GM23338 (cell line): ENCODE measurements around the gene DACH1. TPM values are rescaled to one million over a fixed set of nuclear protein-coding genes. Genes with fewer than 3 reads are reported as not detected.

Source experiments
- ATAC-seq: fragments of 200-7000 bp; cut with Tn5 transposase; 3 replicates; pipeline ENCODE4 v1.9.1; 2020
- DNase-seq: peaks from one replicate; pipeline ENCODE4 v3.0.0-alpha.2; 2015; ENCODE audit warnings: low spot score
- H2AFZ ChIP-seq: fragments of 200-600 bp; sonication (generic); 2 replicates; pipeline ENCODE4 v1.8.0; 2016; ENCODE audit warnings: antibody characterized with exemption, mild to moderate bottlenecking, moderate library complexity
- H3F3A ChIP-seq: fragments of 200-600 bp; sonication (generic); replicated peaks from 2 replicates; pipeline ENCODE4 v1.8.0; 2017; ENCODE audit warnings: antibody characterized with exemption, mixed run types, low read depth
- H3K27ac ChIP-seq: fragments of 200-600 bp; sonication (generic); 2 replicates; pipeline ENCODE4 v1.6.1; 2016; ENCODE audit warnings: low read depth
- H3K27me3 ChIP-seq: fragments of 200-600 bp; sonication (generic); 2 replicates; pipeline ENCODE4 v1.8.0; 2016; ENCODE audit warnings: mild to moderate bottlenecking, mixed run types, moderate library complexity; ENCODE audit not compliant: insufficient read depth
- H3K36me3 ChIP-seq: fragments of 200-600 bp; sonication (generic); 2 replicates; pipeline ENCODE4 v1.8.0; 2016; ENCODE audit warnings: mild to moderate bottlenecking; ENCODE audit not compliant: insufficient read depth
- H3K4me1 ChIP-seq: fragments of 200-600 bp; sonication (generic); 2 replicates; pipeline ENCODE4 v1.8.0; 2016; ENCODE audit warnings: mild to moderate bottlenecking, moderate library complexity; ENCODE audit not compliant: insufficient read depth
- H3K4me2 ChIP-seq: fragments of 200-600 bp; sonication (generic); 2 replicates; pipeline ENCODE4 v1.7.1; 2017; ENCODE audit warnings: mixed run types
- H3K4me3 ChIP-seq: fragments of 200-600 bp; sonication (generic); 2 replicates; pipeline ENCODE4 v1.6.1; 2016; ENCODE audit warnings: mixed run types
- H3K79me2 ChIP-seq: fragments of 200-600 bp; sonication (generic); replicated peaks from 2 replicates; pipeline ENCODE4 v1.8.0; 2017; ENCODE audit warnings: mild to moderate bottlenecking; ENCODE audit not compliant: insufficient read depth
- H3K9me2 ChIP-seq: fragments of 200-600 bp; sonication (generic); 2 replicates; pipeline ENCODE4 v1.8.0; 2017; ENCODE audit not compliant: insufficient read depth
- H4K20me1 ChIP-seq: fragments of 200-600 bp; sonication (generic); replicated peaks from 2 replicates; pipeline ENCODE4 v1.8.0; 2017; ENCODE audit warnings: mild to moderate bottlenecking; ENCODE audit not compliant: insufficient read depth
- H3K27ac Mint-ChIP-seq: 2 replicates; pipeline ENCODE4 v1.8.0; 2020; ENCODE audit warnings: inconsistent platforms, mild to moderate bottlenecking, moderate library complexity, mixed read lengths
- H3K27me3 Mint-ChIP-seq: 3 replicates; pipeline ENCODE4 v1.8.0; 2022; ENCODE audit warnings: low read depth, mild to moderate bottlenecking, moderate library complexity, mixed read lengths, inconsistent platforms; ENCODE audit not compliant: insufficient read depth, poor library complexity
- H3K36me3 Mint-ChIP-seq: 3 replicates; pipeline ENCODE4 v1.8.0; 2021; ENCODE audit warnings: low read depth, mild to moderate bottlenecking, inconsistent platforms, moderate library complexity, mixed read lengths
- H3K4me1 Mint-ChIP-seq: 3 replicates; pipeline ENCODE4 v1.8.0; 2020; ENCODE audit warnings: mild to moderate bottlenecking, inconsistent platforms, mixed read lengths
- H3K4me3 Mint-ChIP-seq: 3 replicates; pipeline ENCODE4 v1.8.0; 2021; ENCODE audit warnings: moderate library complexity, mild to moderate bottlenecking, inconsistent platforms, mixed read lengths
- H3K9me3 Mint-ChIP-seq: 3 replicates; pipeline ENCODE4 v1.8.0; 2020; ENCODE audit warnings: moderate library complexity, mild to moderate bottlenecking, inconsistent platforms, mixed read lengths
- CREB1 ChIP-seq: fragments of 250-450 bp; sonication (Bioruptor Pico); IDR thresholded peaks from 2 replicates; pipeline ENCODE4 v1.5.0; 2020; ENCODE audit warnings: low read depth, mild to moderate bottlenecking, moderate library complexity
- CTCF ChIP-seq, 2 experiments: fragments of 200-600 bp in 1 of 2; sonication (generic) in 1 of 2; conservative IDR thresholded peaks; 2 replicates each; pipeline versions ENCODE4 v1.5.1 to v1.6.1; 2016 to 2017; ENCODE audit warnings: antibody characterized with exemption in 2 of 2, low read depth in 2 of 2, mild to moderate bottlenecking in 2 of 2, moderate library complexity in 1 of 2
- ETS1 ChIP-seq: IDR thresholded peaks from 2 replicates; pipeline ENCODE4 v1.6.1; 2016; ENCODE audit warnings: antibody characterized with exemption
- EZH2phosphoT487 ChIP-seq: fragments of 200-600 bp; sonication (generic); IDR thresholded peaks from one replicate; pipeline ENCODE4 v1.8.1; 2018; ENCODE audit warnings: antibody characterized with exemption; ENCODE audit not compliant: unreplicated experiment
- JUNB ChIP-seq: IDR thresholded peaks from one replicate; pipeline ENCODE4 v1.6.1; 2016; ENCODE audit warnings: antibody characterized with exemption; ENCODE audit not compliant: unreplicated experiment
- NANOG ChIP-seq: IDR thresholded peaks from 2 replicates; pipeline ENCODE4 v1.6.1; 2016; ENCODE audit warnings: antibody characterized with exemption, borderline replicate concordance
- POLR2AphosphoS5 ChIP-seq: IDR thresholded peaks from 2 replicates; pipeline ENCODE4 v1.6.1; 2016; ENCODE audit warnings: antibody characterized with exemption, low read depth
- REST ChIP-seq: IDR thresholded peaks from one replicate; pipeline ENCODE4 v1.6.1; 2018; ENCODE audit warnings: antibody characterized with exemption; ENCODE audit not compliant: unreplicated experiment
- STAT1 ChIP-seq: IDR thresholded peaks from one replicate; pipeline ENCODE4 v1.6.1; 2016; ENCODE audit warnings: antibody characterized with exemption; ENCODE audit not compliant: unreplicated experiment
- ZNF331 ChIP-seq: fragments of 250-450 bp; sonication (Bioruptor Pico); IDR thresholded peaks from 2 replicates; pipeline ENCODE4 v1.5.0; 2020; ENCODE audit warnings: low read depth, mild to moderate bottlenecking, moderate library complexity
- polyA plus RNA-seq: library from polyadenylated mRNA; unstranded; fragments of >200 nt; fragmentation: Nextera tagmentation; extraction: Ambion mirVana; gene quantifications from 2 replicates; pipeline ENCODE4 v1.2.1, GENCODE V29; 2016
- total RNA-seq: library from RNA; depleted of rRNA; stranded (reverse); fragments of >200 nt; shearing (Covaris generic); gene quantifications from 2 replicates; pipeline ENCODE4 v1.2.3, GENCODE V29; 2014

Gene DACH1
- total and polyA plus RNA-seq, 2 experiments from 2014 or later = 0.45 to 0.57 TPM

GRCh38 chr13:71395053-71395452 is 472.0 kb downstream of the DACH1 start (continued):
- TF ChIP-seq REST (no peak), JUNB (no peak), ETS1 (no peak), STAT1 (no peak), NANOG (no peak), ZNF331 (CRISPR knock-in tag) (no peak), CTCF (conservative IDR thresholded peaks at IDR 0.05; ENCODE audit: low read depth in 2 of 2) (no peak), EZH2phosphoT487 (no peak)

GRCh38 chr13:71394176-71394575 is 472.8 kb downstream of the DACH1 start:
- Histone ChIP-seq H3K4me3 (no peak overlapping the region), H3K79me2 (no peaks in the 10 kb centered on the region), H3K27ac (no peak overlapping the region), H3K36me3 (no peaks in the 10 kb centered on the region; the same call in 1 of the 2 replicates), H3K9me2 (no peaks in the 10 kb centered on the region), H3F3A (no peaks in the 10 kb centered on the region), H3K27me3 (no peaks in the 10 kb centered on the region), H3K4me1 (no peaks in the 10 kb centered on the region), H4K20me1 (no peaks in the 10 kb centered on the region), H2AFZ (no peak overlapping the region), H3K4me2 (no peak overlapping the region)
- no peak for DNase-seq
- Mint-ChIP-seq H3K4me3 (no peak overlapping the region), H3K27me3 (no peaks in the 10 kb centered on the region), H3K36me3 (peaks cover 13% of the 10 kb centered on the region), H3K9me3 (peaks cover 16% of the 10 kb centered on the region), H3K27ac (no peak overlapping the region), H3K4me1 (no peaks in the 10 kb centered on the region)
- TF ChIP-seq POLR2AphosphoS5 (no peak), CREB1 (no peak), NANOG (no peak)
- ATAC-seq = no peak
